Nephron progenitor cell (in vitro differentiated cells): Measurements from ENCODE around the gene CAPN2.

Experiments used
- DNase-seq: peaks from one replicate; pipeline ENCODE4 v3.0.0; 2021
- H3K27ac Mint-ChIP-seq: 2 replicates; pipeline ENCODE4 v1.8.0; 2021; ENCODE audit warnings: mild to moderate bottlenecking, moderate library complexity, mixed read lengths
- H3K27me3 Mint-ChIP-seq: 2 replicates; pipeline ENCODE4 v1.8.0; 2021; ENCODE audit warnings: mild to moderate bottlenecking, low read depth, mixed read lengths; ENCODE audit not compliant: poor library complexity
- H3K36me3 Mint-ChIP-seq: 2 replicates; pipeline ENCODE4 v1.8.0; 2021; ENCODE audit warnings: low read depth, mixed read lengths
- H3K4me1 Mint-ChIP-seq: 2 replicates; pipeline ENCODE4 v1.8.0; 2021; ENCODE audit warnings: mixed read lengths
- H3K4me3 Mint-ChIP-seq: 2 replicates; pipeline ENCODE4 v1.8.0; 2021; ENCODE audit warnings: mild to moderate bottlenecking, moderate library complexity, mixed read lengths
- H3K9me3 Mint-ChIP-seq: 2 replicates; pipeline ENCODE4 v1.8.0; 2021; ENCODE audit warnings: mild to moderate bottlenecking, moderate library complexity, mixed read lengths
- CTCF ChIP-seq: fragments of 200-600 bp; sonication (generic); IDR thresholded peaks from 2 replicates; pipeline ENCODE4 v1.5.0; 2021; ENCODE audit warnings: antibody characterized with exemption

The CAPN2 gene

GRCh38 chr1:223820515-223820858 is 108.1 kb downstream of the CAPN2 start:
- peaks cover 41% of the 10 kb centered on the region for H3K36me3 Mint-ChIP-seq
- no peak overlapping the region for H3K4me3 Mint-ChIP-seq
- H3K27ac Mint-ChIP-seq: peak overlapping the region; percentile 66

GRCh38 chr1:223820971-223821370 is 108.6 kb downstream of the CAPN2 start:
- Mint-ChIP-seq H3K36me3 (peaks cover 40% of the 10 kb centered on the region), H3K4me3 (no peak overlapping the region), H3K27me3 (no peaks in the 10 kb centered on the region), H3K9me3 (no peaks in the 10 kb centered on the region), H3K4me1 (peaks cover 43% of the 10 kb centered on the region), H3K27ac (peak overlapping the region; percentile 66)
- TF ChIP-seq CTCF: no peak
- DNase-seq: no peak

More at GRCh38 chr1:223820515-223820858, 108.1 kb downstream of the CAPN2 start:
- Mint-ChIP-seq H3K27me3 (no peaks in the 10 kb centered on the region), H3K4me1 (peaks cover 40% of the 10 kb centered on the region), H3K9me3 (no peaks in the 10 kb centered on the region)
- DNase-seq: no peak
- no peak for TF ChIP-seq CTCF

GRCh38 chr1:223824287-223824686 is 111.9 kb downstream of the CAPN2 start:
- Mint-ChIP-seq H3K27ac (no peak overlapping the region), H3K27me3 (peaks cover 3% of the 10 kb centered on the region), H3K4me1 (peaks cover 56% of the 10 kb centered on the region), H3K36me3 (peaks cover 36% of the 10 kb centered on the region), H3K4me3 (no peak overlapping the region), H3K9me3 (no peaks in the 10 kb centered on the region)
- TF ChIP-seq CTCF: no peak
- DNase-seq: no peak

- Mint-ChIP-seq H3K27ac (peak overlapping the region; percentile 36), H3K9me3 (no peaks in the 10 kb centered on the region), H3K4me1 (peaks cover 57% of the 10 kb centered on the region), H3K36me3 (peaks cover 34% of the 10 kb centered on the region), H3K4me3 (no peak overlapping the region), H3K27me3 (peaks cover 3% of the 10 kb centered on the region)
- no peak for DNase-seq
- no peak for TF ChIP-seq CTCF
Observed at GRCh38 chr1:223824712-223825111, 112.4 kb downstream of the CAPN2 start.
